ENCODE results near the gene SMIM32.

DNA sequence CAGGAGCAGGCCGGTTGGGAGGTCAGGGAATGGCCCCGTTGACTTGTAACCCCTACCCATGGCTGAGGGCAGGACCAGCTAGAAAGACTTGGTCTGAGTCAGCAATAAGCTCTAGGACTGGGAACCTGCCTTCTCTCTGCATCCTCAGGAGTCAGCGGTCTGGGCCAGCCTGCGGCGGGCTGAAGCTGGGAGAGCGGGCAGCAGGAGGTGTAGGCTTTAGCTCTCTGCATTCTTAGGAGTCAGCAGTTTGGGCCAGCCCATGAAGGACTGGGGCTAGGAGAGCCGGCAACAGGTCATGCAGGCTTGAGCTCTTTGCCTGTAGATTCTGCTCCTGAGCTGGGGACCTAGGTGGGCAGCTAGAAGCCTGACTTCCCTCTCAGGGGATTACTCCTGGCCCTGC is 6.4 kb upstream of the SMIM32 start:
- TF ChIP-seq CTCF (IDR thresholded peaks at IDR 0.05) (no peak), POLR2A (IDR thresholded peaks at IDR 0.05) (no peak)

Measured in adrenal gland (tissue), 5 donors.